Suprapubic skin (tissue), 4 donors: ENCODE measurements around the gene CAMKK1. TPM values are rescaled to one million over a fixed set of nuclear protein-coding genes. Genes with fewer than 3 reads are reported as not detected.

ENCODE experiments used
- DNase-seq, 2 donors: peaks; one replicate each; pipeline ENCODE4 v3.0.0-alpha.2; 2019; ENCODE audit warnings: low spot score in 2 of 2
- H3K27ac ChIP-seq: fragments of 200-600 bp; sonication (generic); one replicate; pipeline ENCODE4 v1.5.1; 2019
- H3K27me3 ChIP-seq: fragments of 200-600 bp; sonication (generic); one replicate; pipeline ENCODE4 v1.5.1; 2019
- H3K36me3 ChIP-seq: fragments of 200-600 bp; sonication (generic); one replicate; pipeline ENCODE4 v1.5.1; 2019
- H3K4me1 ChIP-seq: fragments of 200-600 bp; sonication (generic); one replicate; pipeline ENCODE4 v1.5.1; 2019
- H3K4me3 ChIP-seq: fragments of 200-600 bp; sonication (generic); one replicate; pipeline ENCODE4 v1.5.1; 2019; ENCODE audit warnings: mild to moderate bottlenecking
- H3K9me3 ChIP-seq: fragments of 200-600 bp; sonication (generic); one replicate; pipeline ENCODE4 v1.5.1; 2019
- CTCF ChIP-seq, 2 donors: fragments of 200-600 bp in 1 of 2; fragments of 450-650 bp in 1 of 2; sonication (generic) in 1 of 2; IDR thresholded peaks; one replicate each; pipeline ENCODE4 v1.5.1; 2016 to 2019; ENCODE audit warnings: antibody characterized with exemption in 2 of 2, mild to moderate bottlenecking in 1 of 2, moderate library complexity in 1 of 2
- EP300 ChIP-seq: sonication (generic); formaldehyde crosslinking; IDR thresholded peaks from one replicate; pipeline ENCODE4 v1.6.1; 2017; ENCODE audit warnings: antibody characterized with exemption
- POLR2A ChIP-seq, 2 donors: fragments of 450-650 bp; IDR thresholded peaks; one replicate each; pipeline ENCODE4 v1.6.1; 2017; ENCODE audit warnings: antibody characterized with exemption in 2 of 2, mild to moderate bottlenecking in 2 of 2, moderate library complexity in 2 of 2
- POLR2AphosphoS5 ChIP-seq, 3 donors: sonication (generic); formaldehyde crosslinking; IDR thresholded peaks; one replicate each; pipeline ENCODE4 v1.6.1; 2017; ENCODE audit warnings: antibody characterized with exemption in 3 of 3
- WGBS: methylation state at CpG from one replicate; pipeline ENCODE4 v1.1.5; 2018; 5-methylcytosine and 5-hydroxymethylcytosine counted together
- total RNA-seq, 4 donors: library from RNA; depleted of rRNA; stranded (reverse); fragments of >200 nt; gene quantifications; one replicate each; pipeline ENCODE4 v1.1.0, GENCODE V29; 2016

Gene CAMKK1
- total RNA-seq, 4 donors from 2014 or later = 10.8 to 17.3 (median 12.9) TPM

DNA sequence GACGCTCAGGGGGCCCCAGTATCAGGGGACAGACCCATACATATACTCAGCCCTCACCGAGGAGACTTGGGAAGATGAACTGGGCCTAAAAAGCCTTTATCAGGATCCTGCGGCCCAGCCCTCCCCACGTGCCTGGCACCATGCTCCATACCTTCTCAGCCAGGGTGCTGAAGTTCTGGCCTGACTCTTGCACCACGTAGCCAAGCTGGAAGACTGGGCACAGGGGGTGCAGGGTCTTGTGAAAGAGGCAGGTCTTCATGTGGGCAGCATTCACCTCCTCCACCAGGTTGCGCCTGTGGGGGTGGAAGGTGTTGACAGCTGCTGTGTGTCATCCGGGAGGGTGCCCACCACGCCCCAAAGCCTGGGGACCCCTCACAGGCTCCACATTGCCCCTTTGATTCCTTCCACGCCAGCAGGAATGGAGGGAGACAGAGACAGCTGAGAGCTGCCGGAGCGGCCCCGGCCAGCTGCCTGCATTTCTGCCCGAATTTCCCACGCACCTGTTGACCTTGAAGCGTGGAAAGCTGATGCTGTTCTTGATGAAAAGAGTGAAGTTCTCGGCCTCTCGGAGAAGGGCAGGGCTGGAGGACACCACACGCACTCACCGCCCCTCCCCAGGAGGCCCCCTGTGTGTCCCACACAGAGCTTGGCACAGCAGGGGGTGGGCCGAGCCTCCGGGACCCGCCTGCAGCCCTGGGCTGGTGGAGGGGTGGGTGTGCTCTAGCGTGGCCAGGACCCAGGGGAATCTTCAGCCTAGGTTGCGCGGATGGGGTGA is 10.4 kb upstream of the CAMKK1 start:
- DNase-seq = no peak
- Histone ChIP-seq H3K4me1 (no peaks in the 10 kb centered on the region), H3K27me3 (no peaks in the 10 kb centered on the region), H3K9me3 (no peaks in the 10 kb centered on the region), H3K36me3 (no peaks in the 10 kb centered on the region), H3K27ac (no peak overlapping the region), H3K4me3 (no peak overlapping the region)
- WGBS = 91% methylated on average over 20 of the region's 25 CpGs
- no peak for TF ChIP-seq CTCF (IDR thresholded peaks at IDR 0.05)
- TF ChIP-seq POLR2AphosphoS5 (IDR thresholded peaks at IDR 0.05) = no peak
- no peak for TF ChIP-seq EP300
- TF ChIP-seq POLR2A (IDR thresholded peaks at IDR 0.05) = no peak

DNA sequence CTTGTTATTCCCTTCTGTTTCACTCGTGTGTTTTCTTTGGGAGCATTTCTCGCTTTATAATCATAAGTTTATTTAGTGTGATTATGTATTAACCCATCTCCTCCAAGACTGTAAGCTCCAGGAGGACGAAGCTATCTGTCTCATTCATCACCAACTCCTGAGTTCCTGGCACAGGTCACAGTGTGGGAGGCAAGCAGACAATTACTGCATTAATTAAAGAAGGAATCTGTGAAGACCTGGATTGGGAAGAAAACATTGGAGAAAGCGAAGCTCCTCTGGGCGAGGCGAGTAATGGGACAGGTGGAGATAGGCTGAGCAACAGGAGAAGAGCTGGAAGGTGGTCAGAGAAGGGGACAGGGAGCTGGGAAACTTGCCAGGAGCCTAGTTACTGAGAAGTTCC is 7.8 kb upstream of the CAMKK1 start:
- TF ChIP-seq POLR2A (IDR thresholded peaks at IDR 0.05) = no peak
- no peak for TF ChIP-seq CTCF (IDR thresholded peaks at IDR 0.05)
- TF ChIP-seq POLR2AphosphoS5 (IDR thresholded peaks at IDR 0.05) = no peak
- TF ChIP-seq EP300 = no peak
- no peaks in the 10 kb centered on the region for H3K27me3 ChIP-seq
- no peaks in the 10 kb centered on the region for H3K9me3 ChIP-seq
- no peaks in the 10 kb centered on the region for H3K36me3 ChIP-seq
- H3K27ac ChIP-seq = no peak overlapping the region
- no peak for DNase-seq
- WGBS = 56% methylated on average over 6 of the region's 6 CpGs
- peaks cover 9% of the 10 kb centered on the region for H3K4me1 ChIP-seq
- no peak overlapping the region for H3K4me3 ChIP-seq

GRCh38 chr17:3897731-3898130 is 4.9 kb upstream of the CAMKK1 start:
- Histone ChIP-seq H3K36me3 (no peaks in the 10 kb centered on the region), H3K27ac (no peak overlapping the region), H3K9me3 (no peaks in the 10 kb centered on the region), H3K4me1 (peaks cover 36% of the 10 kb centered on the region), H3K4me3 (no peak overlapping the region), H3K27me3 (no peaks in the 10 kb centered on the region)
- DNase-seq = no peak
- TF ChIP-seq EP300 (no peak), POLR2AphosphoS5 (IDR thresholded peaks at IDR 0.05) (no peak), POLR2A (IDR thresholded peaks at IDR 0.05) (no peak), CTCF (IDR thresholded peaks at IDR 0.05) (no peak)
- 100% methylated on average over 3 of the region's 12 CpGs for WGBS

- H3K9me3 ChIP-seq = no peaks in the 10 kb centered on the region
- whole genome bisulfite sequencing = 86% methylated on average over 6 of the region's 6 CpGs
- no peak overlapping the region for H3K27ac ChIP-seq
- TF ChIP-seq POLR2AphosphoS5 (IDR thresholded peaks at IDR 0.05) = no peak
- no peak for TF ChIP-seq POLR2A (IDR thresholded peaks at IDR 0.05)
- no peak for TF ChIP-seq EP300
- H3K4me1 ChIP-seq = peaks cover 45% of the 10 kb centered on the region
- no peak for DNase-seq
- H3K36me3 ChIP-seq = no peaks in the 10 kb centered on the region
- H3K27me3 ChIP-seq = no peaks in the 10 kb centered on the region
- H3K4me3 ChIP-seq = no peak overlapping the region
These were observed 4.0 kb upstream of the CAMKK1 start for GRCh38 chr17:3896968-3897235.

GRCh38 chr17:3896108-3896967 is 3.5 kb upstream of the CAMKK1 start:
- no peak for DNase-seq
- Histone ChIP-seq H3K4me1 (peaks cover 50% of the 10 kb centered on the region), H3K27ac (no peak overlapping the region), H3K4me3 (no peak overlapping the region), H3K27me3 (no peaks in the 10 kb centered on the region), H3K9me3 (no peaks in the 10 kb centered on the region), H3K36me3 (no peaks in the 10 kb centered on the region)
- TF ChIP-seq POLR2A (IDR thresholded peaks at IDR 0.05) = no peak
- no peak for TF ChIP-seq EP300
- TF ChIP-seq CTCF (IDR thresholded peaks at IDR 0.05) = no peak
- no peak for TF ChIP-seq POLR2AphosphoS5 (IDR thresholded peaks at IDR 0.05)
- WGBS = 52% methylated on average over 5 of the region's 15 CpGs
